OCI-LY1 (cell line): ENCODE data around the gene ELL.

Source experiments
- EZH2 ChIP-seq: fragments of 200-600 bp; sonication (generic), shearing (Covaris generic); IDR thresholded peaks from 2 replicates; pipeline ENCODE4 v1.8.0; 2017; ENCODE audit warnings: borderline replicate concordance, mixed run types, mild to moderate bottlenecking, antibody characterized with exemption, low read length, moderate library complexity, mixed read lengths
- TF ChIP-seq, protein P1 (sequence below): fragments of 200-600 bp; sonication (generic), shearing (Covaris generic); IDR thresholded peaks from 2 replicates; pipeline ENCODE4 v1.5.1; 2017; ENCODE audit warnings: mild to moderate bottlenecking, antibody characterized with exemption, low read length, moderate library complexity, mixed read lengths

DNA sequence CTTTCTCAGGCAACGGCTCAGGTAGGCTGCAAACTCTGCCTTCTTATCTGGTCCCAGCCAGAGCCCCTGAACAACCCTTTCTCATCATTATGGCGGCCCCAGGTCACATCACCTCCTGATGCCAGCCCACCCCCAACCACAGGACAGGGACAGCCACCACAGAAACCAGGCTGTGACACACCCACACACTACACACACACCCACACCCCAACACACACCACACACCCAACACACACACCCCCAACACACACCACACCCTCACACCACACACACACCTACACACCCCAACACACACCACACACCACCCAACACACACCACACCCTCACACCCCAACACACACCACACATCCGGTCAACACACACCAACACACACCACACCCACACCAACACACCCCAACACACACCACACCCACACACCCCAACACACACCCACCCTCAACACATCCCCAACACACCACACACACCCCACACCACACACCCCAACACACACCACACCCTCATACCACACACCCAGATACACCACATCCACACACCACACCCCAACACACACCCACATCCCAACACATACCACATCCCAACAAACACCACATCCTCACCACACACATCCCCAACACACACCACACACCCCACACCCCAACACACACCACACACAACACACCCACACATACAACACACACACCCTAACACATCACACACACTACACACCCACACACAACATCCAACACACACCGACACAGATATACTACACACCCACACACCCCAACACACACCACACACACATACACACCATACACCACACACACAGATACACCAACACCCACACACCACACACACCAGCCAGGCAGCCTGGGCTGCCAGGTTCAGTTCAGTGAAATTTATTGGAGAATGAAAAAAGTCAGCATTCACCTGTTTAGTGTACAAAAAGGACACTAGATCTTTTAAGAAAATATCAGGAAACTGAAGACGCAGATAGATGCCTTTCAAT lies 79.8 kb downstream of the ELL start:
- TF ChIP-seq, protein P1, sequence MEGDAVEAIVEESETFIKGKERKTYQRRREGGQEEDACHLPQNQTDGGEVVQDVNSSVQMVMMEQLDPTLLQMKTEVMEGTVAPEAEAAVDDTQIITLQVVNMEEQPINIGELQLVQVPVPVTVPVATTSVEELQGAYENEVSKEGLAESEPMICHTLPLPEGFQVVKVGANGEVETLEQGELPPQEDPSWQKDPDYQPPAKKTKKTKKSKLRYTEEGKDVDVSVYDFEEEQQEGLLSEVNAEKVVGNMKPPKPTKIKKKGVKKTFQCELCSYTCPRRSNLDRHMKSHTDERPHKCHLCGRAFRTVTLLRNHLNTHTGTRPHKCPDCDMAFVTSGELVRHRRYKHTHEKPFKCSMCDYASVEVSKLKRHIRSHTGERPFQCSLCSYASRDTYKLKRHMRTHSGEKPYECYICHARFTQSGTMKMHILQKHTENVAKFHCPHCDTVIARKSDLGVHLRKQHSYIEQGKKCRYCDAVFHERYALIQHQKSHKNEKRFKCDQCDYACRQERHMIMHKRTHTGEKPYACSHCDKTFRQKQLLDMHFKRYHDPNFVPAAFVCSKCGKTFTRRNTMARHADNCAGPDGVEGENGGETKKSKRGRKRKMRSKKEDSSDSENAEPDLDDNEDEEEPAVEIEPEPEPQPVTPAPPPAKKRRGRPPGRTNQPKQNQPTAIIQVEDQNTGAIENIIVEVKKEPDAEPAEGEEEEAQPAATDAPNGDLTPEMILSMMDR: no peak
- no peak for TF ChIP-seq EZH2
